Bronchial epithelial cell (primary cell): ENCODE measurements around the gene SAMD1. TPM values are rescaled to one million over a fixed set of nuclear protein-coding genes. Genes with fewer than 3 reads are reported as not detected.
"Not testable (repeated sequence)": the region's sequence is repeated elsewhere in the genome, so short reads cannot be mapped to it uniquely, and the experiment has no call there.

ENCODE experiments used
- DNase-seq: peaks from one replicate; pipeline ENCODE4 v3.0.0-alpha.2; 2010; ENCODE audit warnings: low read depth
- FAIRE-seq: peaks from 2 replicates; lab custom pipeline; 2011; peaks lifted over from hg19 to GRCh38; lab: Jason Lieb, UNC
- H3K27me3 ChIP-seq: 2 replicates; pipeline ENCODE4 v1.5.1; 2011; ENCODE audit warnings: low read length; ENCODE audit not compliant: control insufficient read depth, insufficient read depth
- H3K36me3 ChIP-seq: 2 replicates; pipeline ENCODE4 v1.5.1; 2011; ENCODE audit warnings: low read length; ENCODE audit not compliant: control insufficient read depth, insufficient read depth
- H3K4me3 ChIP-seq: 2 replicates; pipeline ENCODE4 v1.5.1; 2011; ENCODE audit warnings: mild to moderate bottlenecking, low read depth, low read length, control low read depth
- CTCF ChIP-seq: IDR thresholded peaks from 2 replicates; pipeline ENCODE4 v1.5.1; 2011; ENCODE audit warnings: mild to moderate bottlenecking, moderate library complexity, low read length, control low read depth, inconsistent platforms; ENCODE audit not compliant: insufficient read depth, severe bottlenecking
- total RNA-seq: library from RNA; depleted of rRNA; stranded (reverse); fragments of >200 nt; gene quantifications from 2 replicates; pipeline ENCODE4 v1.2.1, GENCODE V29; 2014

The SAMD1 gene
- total RNA-seq, 1 donor from 2014 or later = 16.8 TPM

GRCh38 chr19:14051980-14052379 is 38.6 kb downstream of the SAMD1 start:
- no peaks in the 10 kb centered on the region for H3K27me3 ChIP-seq
- no peak for TF ChIP-seq CTCF
- H3K36me3 ChIP-seq = no peaks in the 10 kb centered on the region
- H3K4me3 ChIP-seq = no peak overlapping the region
- FAIRE-seq (no peak), DNase-seq (no peak)

- not testable (repeated sequence) for H3K27me3 ChIP-seq, H3K36me3 ChIP-seq, DNase-seq, FAIRE-seq, H3K4me3 ChIP-seq
Observed at GRCh38 chr19:14050961-14051360, 39.6 kb downstream of the SAMD1 start.

- no peak overlapping the region for H3K4me3 ChIP-seq
- FAIRE-seq (no peak), DNase-seq (no peak)
- no peak for TF ChIP-seq CTCF
- no peaks in the 10 kb centered on the region for H3K27me3 ChIP-seq
- no peaks in the 10 kb centered on the region for H3K36me3 ChIP-seq
Observed at GRCh38 chr19:14050512-14050911, 40.0 kb downstream of the SAMD1 start.

GRCh38 chr19:14048443-14049153 is 42.0 kb downstream of the SAMD1 start:
- DNase-seq = peak; percentile 21
- TF ChIP-seq CTCF = peak; percentile 87
- no peak for FAIRE-seq
- Histone ChIP-seq H3K27me3 (no peaks in the 10 kb centered on the region), H3K4me3 (no peak overlapping the region), H3K36me3 (no peaks in the 10 kb centered on the region)

- not testable (repeated sequence) for H3K36me3 ChIP-seq, H3K27me3 ChIP-seq, DNase-seq, FAIRE-seq, H3K4me3 ChIP-seq
Observed at GRCh38 chr19:14047866-14048265, 42.7 kb downstream of the SAMD1 start.

- H3K36me3 ChIP-seq, H3K4me3 ChIP-seq, FAIRE-seq, H3K27me3 ChIP-seq: not testable (repeated sequence)
- DNase-seq = peak; percentile 71
- peak; percentile 64 for TF ChIP-seq CTCF
Observed at GRCh38 chr19:14042659-14043608, 47.6 kb downstream of the SAMD1 start.
